GM18870 (cell line): ENCODE measurements around the gene IRX5.

Experiments used
- ATAC-seq: cut with Tn5 transposase; IDR thresholded peaks from one replicate; pipeline ENCODE4 v1.9.1; 2021; ENCODE audit warnings: moderate library complexity; ENCODE audit not compliant: unreplicated experiment

The IRX5 gene

GRCh38 chr16:54944002-54944401 is 13.3 kb downstream of the IRX5 start:
- no peak for ATAC-seq

GRCh38 chr16:54945063-54945462 is 14.4 kb downstream of the IRX5 start:
- no peak for ATAC-seq

GRCh38 chr16:54946909-54947308 is 16.2 kb downstream of the IRX5 start:
- ATAC-seq = no peak

DNA sequence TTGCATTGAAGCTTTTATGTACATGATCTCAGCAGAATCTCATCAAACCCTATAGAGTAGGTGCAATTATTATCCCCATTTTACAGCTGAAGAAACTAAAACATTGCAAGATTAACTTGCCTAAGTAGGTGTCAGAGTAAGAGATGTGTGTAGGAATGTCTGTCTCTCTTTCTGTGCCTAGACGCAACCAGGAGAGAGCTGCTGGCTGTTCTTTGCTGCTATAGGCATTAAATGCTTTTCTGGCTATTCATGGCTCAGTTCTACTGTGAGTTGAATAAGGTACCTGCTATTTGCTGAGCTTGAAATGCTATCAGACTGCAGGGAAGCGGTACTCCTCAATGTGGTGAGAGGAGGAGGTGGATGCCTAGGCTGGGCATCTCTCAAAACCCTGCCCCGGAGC is 17.0 kb downstream of the IRX5 start:
- ATAC-seq = no peak

GRCh38 chr16:54952195-54952594 is 21.5 kb downstream of the IRX5 start:
- no peak for ATAC-seq

DNA sequence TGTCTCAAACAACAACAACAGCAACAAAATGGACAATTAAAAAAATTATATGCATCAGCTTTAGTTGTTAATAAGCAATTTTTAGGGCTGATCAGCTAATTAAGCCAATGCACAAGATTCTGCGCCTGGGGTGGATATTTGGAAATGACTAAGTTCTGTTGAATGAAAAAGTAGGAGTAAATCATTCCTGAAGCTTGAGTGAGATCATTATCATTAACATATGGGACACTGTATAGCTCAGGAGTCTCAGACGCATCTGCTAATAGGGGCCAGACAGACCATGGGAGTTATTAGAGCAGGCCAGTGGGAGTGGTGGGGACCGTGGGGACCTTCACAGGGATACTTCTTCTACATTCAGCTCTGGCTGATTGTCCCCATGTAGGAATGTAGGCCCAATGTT is 22.8 kb downstream of the IRX5 start:
- ATAC-seq = no peak

- ATAC-seq = no peak
These were observed 23.6 kb downstream of the IRX5 start for GRCh38 chr16:54954220-54954619.

- ATAC-seq = no peak
These were observed 25.1 kb downstream of the IRX5 start for GRCh38 chr16:54955757-54956156.

GRCh38 chr16:54957403-54958166 is 26.9 kb downstream of the IRX5 start:
- no peak for ATAC-seq

DNA sequence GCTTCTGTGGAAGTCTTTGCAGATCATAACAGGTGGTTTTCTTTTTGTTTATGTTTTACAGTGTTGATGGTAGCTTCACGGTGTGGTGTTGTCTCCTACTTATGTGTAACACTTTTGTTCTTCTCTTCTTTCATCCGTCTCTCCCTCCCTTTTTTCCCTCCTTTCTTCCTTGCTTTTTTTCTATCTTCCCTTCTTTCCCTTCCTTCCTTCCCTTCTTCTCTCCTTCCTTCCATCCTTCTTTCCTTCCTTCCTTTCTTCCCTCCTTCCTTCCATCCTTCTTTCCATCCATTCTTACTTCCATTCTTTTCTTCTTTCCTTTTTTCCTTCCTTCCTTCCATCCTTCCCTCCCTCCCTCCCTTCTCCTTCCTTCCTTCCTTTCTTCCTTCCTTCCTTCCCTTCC is 31.4 kb downstream of the IRX5 start:
- no peak for ATAC-seq

DNA sequence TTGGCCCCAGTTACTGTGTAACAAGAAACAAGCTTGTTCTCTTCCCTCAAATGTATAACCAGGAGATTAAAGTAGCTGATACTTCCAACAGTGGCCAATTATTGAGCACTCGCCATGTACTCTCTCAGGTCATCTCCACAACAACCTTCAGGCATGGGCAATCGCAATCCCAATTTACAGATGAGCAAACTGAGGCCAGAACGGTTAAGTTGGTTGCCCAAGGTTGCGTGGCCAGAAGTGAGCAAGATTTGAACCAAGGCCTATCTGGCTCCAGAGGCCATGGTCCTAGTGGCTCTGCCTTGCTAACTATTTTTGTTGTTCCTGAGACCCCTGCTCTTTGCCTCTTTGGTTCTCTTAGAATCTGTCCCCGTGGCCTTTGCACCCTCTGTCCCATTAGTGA is 33.6 kb downstream of the IRX5 start:
- no peak for ATAC-seq

- no peak for ATAC-seq
These were observed 34.8 kb downstream of the IRX5 start for GRCh38 chr16:54965464-54965863.

DNA sequence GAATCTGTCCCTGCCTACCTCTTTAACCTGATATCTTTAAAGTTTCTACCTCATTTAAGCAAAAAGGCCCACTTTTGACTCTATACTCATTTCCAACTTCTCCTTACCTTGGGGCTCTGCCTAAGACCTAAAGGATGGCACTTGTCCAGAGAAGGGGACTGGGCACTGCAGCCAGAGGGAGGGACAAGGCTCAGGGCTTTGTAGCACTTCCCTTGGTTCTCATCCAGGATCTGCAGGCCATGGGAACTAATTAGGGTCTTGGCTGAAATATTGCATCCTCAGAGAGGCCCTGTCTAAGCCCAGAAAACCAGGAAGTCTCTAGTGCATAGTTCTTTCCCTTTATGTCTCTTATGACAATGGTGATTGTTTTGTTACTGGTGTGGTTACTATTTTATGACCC is 37.3 kb downstream of the IRX5 start:
- ATAC-seq = no peak

DNA sequence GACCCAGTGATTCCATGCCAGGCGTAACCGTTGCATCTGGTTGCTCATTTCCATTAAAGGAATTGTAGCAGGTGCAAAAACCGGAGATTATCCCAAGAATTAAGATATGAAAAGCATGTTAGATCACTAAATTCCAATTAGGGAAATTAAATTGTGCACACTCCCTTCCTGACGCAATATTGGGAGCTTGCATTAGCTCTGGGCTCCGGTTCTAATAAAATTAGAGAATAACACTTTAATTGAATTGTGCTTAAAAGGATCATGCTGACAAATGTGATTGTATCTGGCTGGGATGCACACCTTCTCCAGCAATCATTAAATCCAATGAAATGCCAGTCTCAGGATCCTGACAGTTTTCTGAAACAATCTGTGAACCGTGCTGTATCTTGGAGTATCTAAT is 38.1 kb downstream of the IRX5 start:
- no peak for ATAC-seq

DNA sequence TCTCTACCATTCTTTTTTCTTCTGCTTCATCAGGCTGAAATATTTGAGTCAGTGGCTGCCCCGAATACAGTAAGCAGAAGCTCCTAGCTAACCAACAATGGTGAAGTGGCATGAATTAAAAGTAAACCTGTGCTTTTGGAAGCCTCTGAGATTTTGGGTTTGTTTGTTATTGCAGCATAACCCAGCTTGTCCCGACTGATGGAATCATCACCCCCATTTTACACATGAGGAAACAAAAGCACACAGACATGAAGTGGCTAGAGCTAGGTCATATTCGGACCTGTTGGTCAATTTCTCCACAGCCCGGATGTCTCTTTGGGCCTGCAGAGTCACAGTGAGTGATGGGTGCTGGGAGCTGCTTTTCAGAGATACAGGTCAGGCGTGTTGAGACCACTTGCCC is 39.4 kb downstream of the IRX5 start:
- no peak for ATAC-seq

GRCh38 chr16:54974367-54974766 is 43.7 kb downstream of the IRX5 start:
- ATAC-seq = no peak

DNA sequence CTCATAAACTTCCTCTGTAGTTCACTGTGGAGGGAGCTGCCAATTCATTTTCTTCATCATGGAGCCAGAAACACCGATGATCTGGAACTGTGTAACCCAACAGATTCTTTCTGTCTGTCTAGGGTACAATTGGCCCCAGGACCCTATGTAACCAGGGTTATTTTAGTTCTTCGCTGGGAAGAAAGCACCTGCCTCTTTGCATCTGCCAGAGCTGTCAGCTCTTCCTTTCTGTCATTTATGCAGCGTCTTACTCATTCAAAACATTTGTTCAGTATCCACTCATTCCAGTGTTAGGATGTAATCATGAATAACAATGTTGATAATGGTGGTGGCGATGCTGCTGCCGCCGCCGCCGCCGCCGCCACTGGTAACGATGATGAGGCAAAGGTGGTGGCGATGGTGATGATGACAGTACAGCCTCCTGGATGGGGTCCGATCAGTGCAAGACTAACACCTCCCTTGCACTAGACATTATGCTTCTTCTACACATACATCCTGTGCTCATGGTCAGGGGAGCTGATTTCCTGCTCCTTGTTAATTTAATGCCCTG is 46.1 kb downstream of the IRX5 start:
- ATAC-seq = no peak

DNA sequence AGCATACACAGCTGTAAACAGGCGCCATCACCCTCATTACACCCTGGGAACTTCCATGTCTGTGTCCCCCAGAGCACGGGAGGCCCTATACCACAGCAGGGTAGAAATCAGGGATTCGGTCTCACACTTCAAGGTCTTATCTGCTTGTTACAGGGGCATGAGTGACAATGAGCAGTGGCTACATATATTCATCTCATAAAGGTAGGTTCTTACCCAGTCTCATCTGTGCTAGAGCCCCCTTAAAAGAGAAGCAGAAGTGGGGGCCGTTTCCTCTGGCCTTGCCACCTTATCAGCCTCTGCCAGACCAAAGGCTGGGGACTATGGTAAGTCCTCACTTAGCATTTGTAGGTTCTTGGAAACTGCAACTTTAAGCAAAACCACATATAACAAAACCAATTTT is 46.5 kb downstream of the IRX5 start:
- ATAC-seq = no peak

- no peak for ATAC-seq
These were observed 50.2 kb downstream of the IRX5 start for GRCh38 chr16:54980821-54981220.
